ENCODE data around the gene MRPL1. TPM values are rescaled to one million over a fixed set of nuclear protein-coding genes. Genes with fewer than 3 reads are reported as not detected.
A peak's percentile ranks its signal among the peaks of the same experiment; 100 is the strongest.

Gene MRPL1
- 39.0 and 45.1 TPM in 2 replicates for total RNA-seq
- long read RNA-seq, transcript MRPL1-201 (9 exons, 1,490 nt) = major isoform, 28 of 45 reads
- long read RNA-seq, partial matches to known transcripts = 14 of 45 reads
- long read RNA-seq, other reads (novel, unspliced or antisense) = 3 of 45 reads

DNA sequence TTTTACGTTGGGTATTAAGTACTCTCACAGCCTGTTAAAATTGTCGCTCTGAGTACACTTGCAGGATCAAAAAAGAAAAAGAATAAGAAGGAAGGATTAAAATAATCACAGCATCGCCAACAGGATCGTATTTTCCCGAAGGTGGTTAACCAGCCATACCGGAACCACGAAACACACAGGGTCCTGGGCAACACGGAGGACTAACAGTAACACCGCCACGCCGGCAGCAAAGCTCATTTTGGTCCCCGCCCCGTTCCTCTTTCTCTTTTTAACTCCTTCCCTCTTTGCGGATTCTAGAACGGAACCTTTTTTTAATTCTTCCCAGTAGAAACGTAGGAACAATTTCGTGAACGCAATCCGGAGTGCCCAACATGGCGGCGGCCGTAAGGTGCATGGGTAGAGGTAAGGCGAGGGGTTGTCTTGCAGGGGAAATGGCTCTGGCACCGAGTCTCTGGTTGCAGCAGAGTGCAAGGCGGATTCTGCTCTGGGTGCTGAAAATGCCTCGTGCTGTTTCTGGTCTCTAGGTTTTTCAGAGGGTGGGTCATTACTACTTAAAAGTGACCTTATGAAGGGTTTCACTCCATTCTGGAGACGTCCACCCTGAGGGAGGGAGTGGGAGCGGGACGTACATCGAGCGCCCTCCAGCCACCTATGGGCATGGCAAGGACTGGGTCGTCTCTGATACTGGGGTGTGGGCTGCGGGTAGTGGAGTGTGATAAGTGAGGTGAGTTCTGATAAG lies at the start of gene MRPL1:
MRPL1 (plus strand) TSS at position 353 of the 739 bp plus-strand sequence; CDS start at position 372, 19 bp downstream.
- Mint-ChIP-seq H3K4me3 (peak within 1 kb of the TSS; percentile 97), H3K36me3 (ENCODE audit: low read depth) (peaks cover 6% of the 10 kb centered on the region), H3K27ac (ENCODE audit: unreplicated experiment) (peak within 1 kb of the TSS; percentile 97), H3K9me3 (no peaks in the 10 kb centered on the region), H3K27me3 (ENCODE audit: low read depth) (no peaks in the 10 kb centered on the region), H3K4me1 (peaks cover 32% of the 10 kb centered on the region)
- TF ChIP-seq, protein P1, sequence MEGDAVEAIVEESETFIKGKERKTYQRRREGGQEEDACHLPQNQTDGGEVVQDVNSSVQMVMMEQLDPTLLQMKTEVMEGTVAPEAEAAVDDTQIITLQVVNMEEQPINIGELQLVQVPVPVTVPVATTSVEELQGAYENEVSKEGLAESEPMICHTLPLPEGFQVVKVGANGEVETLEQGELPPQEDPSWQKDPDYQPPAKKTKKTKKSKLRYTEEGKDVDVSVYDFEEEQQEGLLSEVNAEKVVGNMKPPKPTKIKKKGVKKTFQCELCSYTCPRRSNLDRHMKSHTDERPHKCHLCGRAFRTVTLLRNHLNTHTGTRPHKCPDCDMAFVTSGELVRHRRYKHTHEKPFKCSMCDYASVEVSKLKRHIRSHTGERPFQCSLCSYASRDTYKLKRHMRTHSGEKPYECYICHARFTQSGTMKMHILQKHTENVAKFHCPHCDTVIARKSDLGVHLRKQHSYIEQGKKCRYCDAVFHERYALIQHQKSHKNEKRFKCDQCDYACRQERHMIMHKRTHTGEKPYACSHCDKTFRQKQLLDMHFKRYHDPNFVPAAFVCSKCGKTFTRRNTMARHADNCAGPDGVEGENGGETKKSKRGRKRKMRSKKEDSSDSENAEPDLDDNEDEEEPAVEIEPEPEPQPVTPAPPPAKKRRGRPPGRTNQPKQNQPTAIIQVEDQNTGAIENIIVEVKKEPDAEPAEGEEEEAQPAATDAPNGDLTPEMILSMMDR (conservative IDR thresholded peaks at IDR 0.05) = peak; percentile 31
- DNase-seq (ENCODE audit: low read depth, low spot score) = peak; percentile 73

DNA sequence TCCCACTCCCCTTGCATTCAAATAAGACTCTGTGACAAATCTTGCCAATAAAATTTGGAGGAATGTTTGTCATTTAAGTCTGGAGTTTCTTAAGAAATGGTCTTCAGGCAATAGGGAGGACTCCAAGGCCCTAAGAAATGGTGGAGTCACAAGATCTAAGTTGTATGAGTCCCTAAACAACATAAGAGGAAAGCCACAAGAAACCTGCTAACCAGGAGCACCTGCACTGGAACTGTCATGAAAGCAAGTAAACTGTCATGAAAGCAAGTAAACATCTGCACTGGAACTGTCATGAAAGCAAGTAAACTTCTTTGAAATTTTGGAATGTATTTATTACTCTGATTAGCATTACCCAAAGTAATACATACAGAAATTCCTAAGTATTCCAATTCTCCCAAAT lies 47.0 kb upstream of the MRPL1 start:
- TF ChIP-seq, protein P1 (conservative IDR thresholded peaks at IDR 0.05) = no peak
- Mint-ChIP-seq H3K4me3 (no peak overlapping the region), H3K9me3 (no peaks in the 10 kb centered on the region), H3K4me1 (peaks cover 21% of the 10 kb centered on the region), H3K27ac (ENCODE audit: unreplicated experiment) (no peak overlapping the region), H3K27me3 (ENCODE audit: low read depth) (no peaks in the 10 kb centered on the region), H3K36me3 (ENCODE audit: low read depth) (no peaks in the 10 kb centered on the region)
- no peak for DNase-seq (ENCODE audit: low read depth, low spot score)

DNA sequence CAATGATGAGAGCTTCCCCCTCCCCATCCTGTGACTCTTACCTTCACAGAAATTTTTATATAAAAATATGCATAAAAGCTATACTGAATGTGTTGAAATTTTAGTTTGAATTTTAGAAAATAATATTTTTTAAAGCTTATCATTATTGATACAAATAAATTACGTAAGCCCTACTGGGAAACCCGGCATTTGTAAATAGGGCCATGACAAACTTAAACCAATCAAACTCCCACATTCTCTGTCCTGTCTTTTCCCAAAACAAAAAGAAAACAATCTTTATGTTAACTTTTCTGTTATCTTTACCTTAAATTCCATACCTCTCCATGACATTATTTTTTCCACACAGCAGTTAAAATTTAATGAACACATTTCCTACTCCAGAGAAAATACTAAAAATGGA lies 46.1 kb upstream of the MRPL1 start:
- H3K27ac Mint-ChIP-seq (ENCODE audit: unreplicated experiment) = no peak overlapping the region
- H3K27me3 Mint-ChIP-seq (ENCODE audit: low read depth) = no peaks in the 10 kb centered on the region

DNA sequence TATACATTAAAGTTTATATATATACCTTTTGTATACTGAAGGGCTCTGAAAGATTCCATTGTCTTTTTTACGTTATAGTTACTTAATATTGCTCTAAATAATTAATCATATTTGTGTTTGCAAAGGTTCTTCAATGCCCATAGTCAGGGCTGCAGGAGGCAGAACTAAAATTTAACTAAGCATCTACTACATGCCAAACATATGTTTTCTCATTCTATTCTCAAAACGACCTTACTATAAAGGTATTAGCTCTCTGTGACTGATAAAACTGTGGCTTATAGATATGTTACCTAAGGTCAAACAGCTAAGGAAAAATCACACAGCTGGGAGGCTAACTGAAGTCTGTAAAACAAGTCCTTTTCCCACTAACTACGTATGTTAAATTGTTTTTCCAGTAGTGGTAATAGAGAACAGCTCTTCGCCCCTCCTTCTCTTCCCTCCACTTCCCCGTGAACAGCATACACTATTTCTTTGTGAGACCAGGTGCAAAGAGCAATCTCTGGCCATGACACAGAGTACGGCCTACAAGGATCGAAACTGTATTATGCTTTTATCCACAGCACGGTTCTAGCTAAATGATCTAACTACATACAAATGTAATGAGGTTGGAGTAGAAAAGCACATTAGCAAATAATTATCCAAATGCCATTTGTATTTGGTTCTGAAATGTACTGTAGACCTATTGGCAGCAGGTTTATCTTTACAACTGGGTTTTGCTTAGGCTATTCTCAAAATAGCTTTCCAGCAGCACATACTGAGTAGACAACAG lies 45.1 kb upstream of the MRPL1 start:
- Mint-ChIP-seq H3K27ac (ENCODE audit: unreplicated experiment) (no peak overlapping the region), H3K4me1 (peaks cover 25% of the 10 kb centered on the region), H3K9me3 (no peaks in the 10 kb centered on the region), H3K36me3 (ENCODE audit: low read depth) (no peaks in the 10 kb centered on the region), H3K4me3 (peak overlapping the region; percentile 97), H3K27me3 (ENCODE audit: low read depth) (no peaks in the 10 kb centered on the region)
- TF ChIP-seq, protein P1 (conservative IDR thresholded peaks at IDR 0.05) = no peak
- DNase-seq (ENCODE audit: low read depth, low spot score) = no peak

More for the DNA sequence above, 46.1 kb upstream of the MRPL1 start:
- no peak overlapping the region for H3K4me3 Mint-ChIP-seq
- no peak for DNase-seq (ENCODE audit: low read depth, low spot score)
- no peaks in the 10 kb centered on the region for H3K9me3 Mint-ChIP-seq
- H3K36me3 Mint-ChIP-seq (ENCODE audit: low read depth) = no peaks in the 10 kb centered on the region
- H3K4me1 Mint-ChIP-seq = peaks cover 29% of the 10 kb centered on the region
- TF ChIP-seq, protein P1 (conservative IDR thresholded peaks at IDR 0.05) = no peak

DNA sequence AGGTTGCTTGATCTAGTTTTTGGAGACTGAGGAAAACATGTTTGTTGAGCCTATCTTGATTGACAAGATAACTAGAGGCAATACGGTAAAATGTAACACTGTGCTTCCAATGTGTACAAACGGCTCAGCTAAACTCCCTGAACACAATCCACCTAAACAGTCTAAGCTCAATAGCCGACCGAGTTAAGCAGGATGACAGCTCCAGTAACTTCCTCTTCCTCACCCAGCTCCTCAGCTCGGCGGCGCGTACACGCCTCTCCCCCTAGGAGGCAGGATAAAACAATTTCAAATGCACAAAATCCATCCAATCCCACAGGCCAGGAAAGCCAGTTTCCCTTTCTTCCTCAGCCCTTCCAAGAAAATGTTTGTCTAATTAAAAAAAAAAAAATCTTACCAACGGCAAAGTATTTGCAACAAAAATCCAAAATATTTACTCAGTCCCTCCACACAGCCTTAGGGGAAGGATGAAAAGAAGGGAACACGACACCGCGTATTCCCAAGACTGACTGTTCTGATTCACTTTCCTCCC lies 44.5 kb upstream of the MRPL1 start:
- Mint-ChIP-seq H3K36me3 (ENCODE audit: low read depth) (no peaks in the 10 kb centered on the region), H3K4me1 (peaks cover 25% of the 10 kb centered on the region), H3K27ac (ENCODE audit: unreplicated experiment) (peak overlapping the region; percentile 89), H3K27me3 (ENCODE audit: low read depth) (no peaks in the 10 kb centered on the region), H3K9me3 (no peaks in the 10 kb centered on the region), H3K4me3 (peak overlapping the region; percentile 97)
- TF ChIP-seq, protein P1 (conservative IDR thresholded peaks at IDR 0.05) = peak; percentile 68
- DNase-seq (ENCODE audit: low read depth, low spot score) = peak; percentile 47
